ENCODE data around the gene ZNF8. TPM values are rescaled to one million over a fixed set of nuclear protein-coding genes. Genes with fewer than 3 reads are reported as not detected.
"Not testable (repeated sequence)": the region's sequence is repeated elsewhere in the genome, so short reads cannot be mapped to it uniquely, and the experiment has no call there.

Gene ZNF8
- total RNA-seq, 1 donor from 2014 or later: 2.4 TPM

- FAIRE-seq (no peak), DNase-seq (ENCODE audit: low read depth) (no peak)
- Histone ChIP-seq H3K27me3 (ENCODE audit: control insufficient read depth, insufficient read depth, low read length) (no peaks in the 10 kb centered on the region), H3K36me3 (ENCODE audit: control insufficient read depth, insufficient read depth, low read length) (peaks cover 11% of the 10 kb centered on the region), H3K4me3 (ENCODE audit: low read depth, low read length) (no peak overlapping the region)
- TF ChIP-seq CTCF (IDR thresholded peaks at IDR 0.05; ENCODE audit: insufficient read depth, low read length, severe bottlenecking): no peak
Observed at GRCh38 chr19:58338825-58339558, 60.2 kb downstream of the ZNF8 start.

- no peak overlapping the region for H3K4me3 ChIP-seq (ENCODE audit: low read depth, low read length)
- H3K27me3 ChIP-seq (ENCODE audit: control insufficient read depth, insufficient read depth, low read length): peaks cover 6% of the 10 kb centered on the region
- TF ChIP-seq CTCF (IDR thresholded peaks at IDR 0.05; ENCODE audit: insufficient read depth, low read length, severe bottlenecking): no peak
- DNase-seq (ENCODE audit: low read depth) (no peak), FAIRE-seq (peak; percentile 18)
- no peaks in the 10 kb centered on the region for H3K36me3 ChIP-seq (ENCODE audit: control insufficient read depth, insufficient read depth, low read length)
Observed at GRCh38 chr19:58345558-58345957, 66.8 kb downstream of the ZNF8 start.

GRCh38 chr19:58346961-58347929 lies 68.5 kb downstream of the ZNF8 start:
- Histone ChIP-seq H3K4me3 (ENCODE audit: low read depth, low read length) (peak overlapping the region; percentile 36), H3K36me3 (ENCODE audit: control insufficient read depth, insufficient read depth, low read length) (no peaks in the 10 kb centered on the region), H3K27me3 (ENCODE audit: control insufficient read depth, insufficient read depth, low read length) (peaks cover 6% of the 10 kb centered on the region)
- no peak for TF ChIP-seq CTCF (IDR thresholded peaks at IDR 0.05; ENCODE audit: insufficient read depth, low read length, severe bottlenecking)
- DNase-seq (ENCODE audit: low read depth) (no peak), FAIRE-seq (no peak)

GRCh38 chr19:58348080-58348479 lies 69.3 kb downstream of the ZNF8 start:
- not testable (repeated sequence) for H3K27me3 ChIP-seq (ENCODE audit: control insufficient read depth, insufficient read depth, low read length); H3K36me3 ChIP-seq (ENCODE audit: control insufficient read depth, insufficient read depth, low read length); FAIRE-seq; DNase-seq (ENCODE audit: low read depth)
- H3K4me3 ChIP-seq (ENCODE audit: low read depth, low read length): peak overlapping the region; percentile 36

GRCh38 chr19:58349590-58349989 lies 70.8 kb downstream of the ZNF8 start:
- H3K27me3 ChIP-seq (ENCODE audit: control insufficient read depth, insufficient read depth, low read length): peaks cover 6% of the 10 kb centered on the region
- TF ChIP-seq CTCF (IDR thresholded peaks at IDR 0.05; ENCODE audit: insufficient read depth, low read length, severe bottlenecking): no peak
- FAIRE-seq: no peak

More at GRCh38 chr19:58349590-58349989, 70.8 kb downstream of the ZNF8 start:
- no peak for DNase-seq (ENCODE audit: low read depth)
- Histone ChIP-seq H3K36me3 (ENCODE audit: control insufficient read depth, insufficient read depth, low read length) (no peaks in the 10 kb centered on the region), H3K4me3 (ENCODE audit: low read depth, low read length) (no peak overlapping the region)

Data from bronchial epithelial cell (primary cell).